HepG2 (cell line): ENCODE measurements around the gene UBB. TPM values are rescaled to one million over a fixed set of nuclear protein-coding genes. Genes with fewer than 3 reads are reported as not detected.

Experiments used
- BCL6 ChIP-seq: IDR thresholded peaks from 2 replicates; pipeline ENCODE4 v1.6.1; 2016; ENCODE audit warnings: missing genetic modification reagents, missing compliant biosample characterization
- CREBL2 ChIP-seq: sonication (generic); formaldehyde crosslinking; IDR thresholded peaks from 2 replicates; pipeline ENCODE4 v1.8.1; 2023; ENCODE audit warnings: missing genetic modification reagents, mild to moderate bottlenecking, borderline replicate concordance
- DBP ChIP-seq: sonication (generic); formaldehyde crosslinking; IDR thresholded peaks from 2 replicates; pipeline ENCODE4 v1.4.0; 2020; ENCODE audit warnings: missing genetic modification reagents; ENCODE audit errors: not compliant biosample characterization
- ELF4 ChIP-seq: sonication (generic); formaldehyde crosslinking; IDR thresholded peaks from 2 replicates; pipeline ENCODE4 v1.5.0; 2020; ENCODE audit warnings: missing genetic modification reagents, mild to moderate bottlenecking, moderate library complexity, borderline replicate concordance
- ERF ChIP-seq: IDR thresholded peaks from 2 replicates; pipeline ENCODE4 v1.6.1; 2018; ENCODE audit warnings: missing biosample characterization, missing genetic modification reagents
- HNF4A ChIP-seq: sonication (generic); formaldehyde crosslinking; IDR thresholded peaks from 2 replicates; pipeline ENCODE4 v1.4.0; 2020; ENCODE audit warnings: missing genetic modification reagents
- PHF20 ChIP-seq: sonication (generic); formaldehyde crosslinking; IDR thresholded peaks from 2 replicates; pipeline ENCODE4 v1.5.0; 2020; ENCODE audit warnings: mild to moderate bottlenecking, missing genetic modification reagents
- SCMH1 ChIP-seq: sonication (generic); formaldehyde crosslinking; IDR thresholded peaks from 2 replicates; pipeline ENCODE4 v1.9.0; 2021; ENCODE audit warnings: missing genetic modification reagents, mild to moderate bottlenecking, borderline replicate concordance
- TBP ChIP-seq: sonication (generic); formaldehyde crosslinking; IDR thresholded peaks from 2 replicates; pipeline ENCODE4 v1.5.0; 2020; ENCODE audit warnings: missing genetic modification reagents
- YEATS2 ChIP-seq: sonication (generic); formaldehyde crosslinking; IDR thresholded peaks from 2 replicates; pipeline ENCODE4 v1.4.0; 2020; ENCODE audit warnings: missing genetic modification reagents, borderline replicate concordance
- ZBTB3 ChIP-seq: sonication (generic); formaldehyde crosslinking; IDR thresholded peaks from 2 replicates; pipeline ENCODE4 v1.4.0; 2020; ENCODE audit warnings: low read depth, mild to moderate bottlenecking, moderate library complexity, missing genetic modification reagents, borderline replicate concordance
- ZFP41 ChIP-seq: sonication (generic); formaldehyde crosslinking; IDR thresholded peaks from 2 replicates; pipeline ENCODE4 v1.4.0; 2020; ENCODE audit warnings: mild to moderate bottlenecking, missing genetic modification reagents, borderline replicate concordance
- ZNF678 ChIP-seq: sonication (generic); formaldehyde crosslinking; IDR thresholded peaks from 2 replicates; pipeline ENCODE4 v1.4.0; 2020; ENCODE audit warnings: mild to moderate bottlenecking, missing genetic modification reagents
- ZNF687 ChIP-seq: sonication (generic); formaldehyde crosslinking; IDR thresholded peaks from 2 replicates; pipeline ENCODE4 v1.5.1; 2020; ENCODE audit warnings: mild to moderate bottlenecking, missing genetic modification reagents, moderate library complexity
- ZNF737 ChIP-seq: sonication (generic); formaldehyde crosslinking; IDR thresholded peaks from 2 replicates; pipeline ENCODE4 v1.5.0; 2020; ENCODE audit warnings: missing genetic modification reagents, mild to moderate bottlenecking, borderline replicate concordance
- ZNF790 ChIP-seq: sonication (generic); formaldehyde crosslinking; IDR thresholded peaks from 2 replicates; pipeline ENCODE4 v1.8.0; 2022; ENCODE audit warnings: missing genetic modification reagents, mild to moderate bottlenecking, borderline replicate concordance
- polyA plus RNA-seq, 8 experiments: library from polyadenylated mRNA; depleted of rRNA in 3 of 8; stranded (reverse) in 7 of 8; unstranded in 1 of 8; fragments of >200 nt; fragmentation: Illumina TruSeq in 4 of 8; extraction: Trizol in 4 of 8; gene quantifications; 2 replicates each; pipeline versions ENCODE4 v1.2.1 to v1.2.3, GENCODE V29; 2011 to 2016; ENCODE audit warnings: low read depth in 4 of 8, missing spikeins in 1 of 8, mixed read lengths in 1 of 8; ENCODE audit not compliant: insufficient read depth in 1 of 8
- total RNA-seq, 5 experiments: library from RNA; depleted of rRNA; stranded (reverse); fragments of >200 nt; fragmentation: Illumina TruSeq; extraction: Trizol; gene quantifications; 2 replicates each; pipeline ENCODE4 v1.2.3, GENCODE V29; 2016; ENCODE audit warnings: low read depth in 1 of 5
- TF ChIP-seq, protein P1 (sequence below): sonication (generic); formaldehyde crosslinking; IDR thresholded peaks from 2 replicates; pipeline ENCODE4 v1.4.0; 2020; ENCODE audit warnings: missing genetic modification reagents
- TF ChIP-seq, protein P2 (sequence below): sonication (generic); formaldehyde crosslinking; IDR thresholded peaks from 2 replicates; pipeline ENCODE4 v1.4.0; 2020; ENCODE audit warnings: missing genetic modification reagents
- TF ChIP-seq, protein P3 (sequence below): sonication (generic); formaldehyde crosslinking; IDR thresholded peaks from 2 replicates; pipeline ENCODE4 v1.8.1; 2023; ENCODE audit warnings: mild to moderate bottlenecking, inconsistent platforms, moderate library complexity, missing genetic modification reagents, borderline replicate concordance

The UBB gene
- total and polyA plus RNA-seq, 2 of the 13 experiments (the other 11 are each of a cell fraction or from before 2014, with no cell fraction given): 1,130 to 2,066 TPM

DNA sequence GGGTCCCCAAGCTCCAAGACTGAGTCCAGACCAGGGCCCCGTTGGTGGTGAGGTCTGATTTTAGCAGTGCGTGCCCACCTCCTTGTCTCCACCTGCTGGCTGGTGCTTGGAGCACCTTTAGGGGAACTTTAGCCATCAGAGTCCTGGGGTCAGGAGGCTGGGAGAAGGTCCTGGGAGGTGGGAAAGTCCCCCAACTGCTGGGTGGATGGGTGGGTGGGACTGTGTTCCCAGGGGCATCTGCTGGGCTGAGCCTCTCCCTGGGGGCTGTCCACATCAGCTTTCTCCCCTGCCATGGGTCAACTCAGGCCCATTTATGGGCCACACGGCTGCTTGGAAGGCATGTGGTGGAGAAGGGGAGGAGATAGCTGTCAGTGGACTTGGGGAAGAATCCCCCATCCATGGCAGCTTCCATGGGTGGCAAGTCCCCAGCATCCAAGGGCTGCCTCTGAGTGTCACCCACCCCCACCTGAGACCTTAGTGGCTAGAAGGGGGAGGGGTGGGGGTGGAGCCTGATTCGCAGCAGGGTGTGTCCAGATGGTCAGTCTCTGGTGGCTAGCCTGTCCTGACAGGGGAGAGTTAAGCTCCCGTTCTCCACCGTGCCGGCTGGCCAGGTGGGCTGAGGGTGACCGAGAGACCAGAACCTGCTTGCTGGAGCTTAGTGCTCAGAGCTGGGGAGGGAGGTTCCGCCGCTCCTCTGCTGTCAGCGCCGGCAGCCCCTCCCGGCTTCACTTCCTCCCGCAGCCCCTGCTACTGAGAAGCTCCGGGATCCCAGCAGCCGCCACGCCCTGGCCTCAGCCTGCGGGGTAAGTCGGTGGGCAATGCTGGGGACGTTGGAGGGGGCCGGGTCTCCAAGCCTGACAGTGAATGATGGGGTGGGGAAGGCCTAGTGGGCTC, 34.4 kb downstream of the UBB start, which contains the start of gene TRPV2 (continued):
- TF ChIP-seq ZNF687 (CRISPR knock-in tag) (peak; percentile 67), HNF4A (CRISPR knock-in tag) (no peak), ZFP41 (CRISPR knock-in tag) (no peak), CREBL2 (CRISPR knock-in tag) (no peak), TBP (CRISPR knock-in tag) (no peak), PHF20 (no peak), ZNF678 (CRISPR knock-in tag) (no peak), YEATS2 (CRISPR knock-in tag) (peak; percentile 14; the same call in 1 of the 2 replicates), ZBTB3 (CRISPR knock-in tag) (no peak), BCL6 (no peak), DBP (CRISPR knock-in tag) (no peak), ERF (CRISPR knock-in tag) (peak; percentile 64), SCMH1 (CRISPR knock-in tag) (no peak), ZNF737 (CRISPR knock-in tag) (no peak), ZNF790 (no peak), ELF4 (CRISPR knock-in tag) (no peak)
- TF ChIP-seq, protein P1, sequence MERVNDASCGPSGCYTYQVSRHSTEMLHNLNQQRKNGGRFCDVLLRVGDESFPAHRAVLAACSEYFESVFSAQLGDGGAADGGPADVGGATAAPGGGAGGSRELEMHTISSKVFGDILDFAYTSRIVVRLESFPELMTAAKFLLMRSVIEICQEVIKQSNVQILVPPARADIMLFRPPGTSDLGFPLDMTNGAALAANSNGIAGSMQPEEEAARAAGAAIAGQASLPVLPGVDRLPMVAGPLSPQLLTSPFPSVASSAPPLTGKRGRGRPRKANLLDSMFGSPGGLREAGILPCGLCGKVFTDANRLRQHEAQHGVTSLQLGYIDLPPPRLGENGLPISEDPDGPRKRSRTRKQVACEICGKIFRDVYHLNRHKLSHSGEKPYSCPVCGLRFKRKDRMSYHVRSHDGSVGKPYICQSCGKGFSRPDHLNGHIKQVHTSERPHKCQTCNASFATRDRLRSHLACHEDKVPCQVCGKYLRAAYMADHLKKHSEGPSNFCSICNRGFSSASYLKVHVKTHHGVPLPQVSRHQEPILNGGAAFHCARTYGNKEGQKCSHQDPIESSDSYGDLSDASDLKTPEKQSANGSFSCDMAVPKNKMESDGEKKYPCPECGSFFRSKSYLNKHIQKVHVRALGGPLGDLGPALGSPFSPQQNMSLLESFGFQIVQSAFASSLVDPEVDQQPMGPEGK: no peak
- TF ChIP-seq, protein P2, sequence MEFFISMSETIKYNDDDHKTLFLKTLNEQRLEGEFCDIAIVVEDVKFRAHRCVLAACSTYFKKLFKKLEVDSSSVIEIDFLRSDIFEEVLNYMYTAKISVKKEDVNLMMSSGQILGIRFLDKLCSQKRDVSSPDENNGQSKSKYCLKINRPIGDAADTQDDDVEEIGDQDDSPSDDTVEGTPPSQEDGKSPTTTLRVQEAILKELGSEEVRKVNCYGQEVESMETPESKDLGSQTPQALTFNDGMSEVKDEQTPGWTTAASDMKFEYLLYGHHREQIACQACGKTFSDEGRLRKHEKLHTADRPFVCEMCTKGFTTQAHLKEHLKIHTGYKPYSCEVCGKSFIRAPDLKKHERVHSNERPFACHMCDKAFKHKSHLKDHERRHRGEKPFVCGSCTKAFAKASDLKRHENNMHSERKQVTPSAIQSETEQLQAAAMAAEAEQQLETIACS (CRISPR knock-in tag): no peak
- TF ChIP-seq, protein P3, sequence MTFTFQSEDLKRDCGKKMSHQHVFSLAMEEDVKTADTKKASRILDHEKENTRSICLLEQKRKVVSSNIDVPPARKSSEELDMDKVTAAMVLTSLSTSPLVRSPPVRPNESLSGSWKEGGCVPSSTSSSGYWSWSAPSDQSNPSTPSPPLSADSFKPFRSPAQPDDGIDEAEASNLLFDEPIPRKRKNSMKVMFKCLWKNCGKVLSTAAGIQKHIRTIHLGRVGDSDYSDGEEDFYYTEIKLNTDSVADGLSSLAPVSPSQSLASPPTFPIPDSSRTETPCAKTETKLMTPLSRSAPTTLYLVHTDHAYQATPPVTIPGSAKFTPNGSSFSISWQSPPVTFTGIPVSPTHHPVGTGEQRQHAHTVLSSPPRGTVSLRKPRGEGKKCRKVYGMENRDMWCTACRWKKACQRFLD: no peak
